Measurements from ENCODE around the gene DGKZ. TPM values are rescaled to one million over a fixed set of nuclear protein-coding genes. Genes with fewer than 3 reads are reported as not detected.

DGKZ gene
- total RNA-seq, 2 experiments from 2014 or later = 159 to 166 TPM

- POLR2A ChIA-PET = interaction anchor here (0.5 to 1.4 kb wide), 6 partner anchors 9 to 308 kb away, joined by 3 to 4 read pairs (median 3); partner anchors contain the start of genes ARHGAP1, ATG13, DGKZ and HARBI1
- H3K4me1 Mint-ChIP-seq (ENCODE audit: low read depth) = peaks cover 34% of the 10 kb centered on the region
- intact Hi-C loops (cut with DNase I, micrococcal nuclease) = loop anchor here in 1 of 2 experiments (5.0 kb wide), 2 partner anchors 145 to 505 kb away; partner anchors contain the start of gene MAPK8IP1
Observed at GRCh38 chr11:46392421-46393230, 45.4 kb downstream of the DGKZ start.

GRCh38 chr11:46393231-46393616 is 46.0 kb downstream of the DGKZ start:
- Mint-ChIP-seq H3K4me3 (peak overlapping the region; percentile 74), H3K4me1 (ENCODE audit: low read depth) (peaks cover 29% of the 10 kb centered on the region), H3K9me3 (no peaks in the 10 kb centered on the region), H3K36me3 (ENCODE audit: low read depth) (peaks cover 17% of the 10 kb centered on the region), H3K27ac (no peak overlapping the region), H3K27me3 (peaks cover 40% of the 10 kb centered on the region)
- intact Hi-C loops (cut with DNase I, micrococcal nuclease) = loop anchor here in 1 of 2 experiments (5.0 kb wide), 2 partner anchors 144 to 506 kb away; partner anchors contain the start of gene MAPK8IP1
- H3K36me3 ChIP-seq (ENCODE audit: insufficient read depth, low read length) = peaks cover 8% of the 10 kb centered on the region
- TF ChIP-seq CTCF (IDR thresholded peaks at IDR 0.05) = no peak
- H3K4me3 ChIP-seq (ENCODE audit: low read length) = no peak overlapping the region
- CTCF ChIA-PET = interaction anchor here (1.0 kb wide), 1 partner anchor 25 kb away, joined by 3 read pairs; no protein-coding TSS in a partner anchor
- DNase-seq (peak in 1 of 14 experiments; percentile 14), ATAC-seq (ENCODE audit: poor library complexity) (no peak)
- peaks cover 40% of the 10 kb centered on the region for H3K4me1 ChIP-seq (ENCODE audit: insufficient read depth, low read length)
- peaks cover 0 to 21% of the 10 kb centered on the region in 2 experiments for H3K9me3 ChIP-seq (ENCODE audit: control insufficient read depth in 1 of 2, insufficient read depth in 1 of 2, low read length in 2 of 2)
- no peak overlapping the region for H3K27ac ChIP-seq (ENCODE audit: low read depth in 1 of 2, low read length in 2 of 2)
- peaks cover 32 to 45% of the 10 kb centered on the region in 2 experiments for H3K27me3 ChIP-seq (ENCODE audit: control insufficient read depth in 1 of 2, insufficient read depth in 2 of 2, low read length in 2 of 2)
- POLR2A ChIA-PET = interaction anchor here (0.5 to 1.4 kb wide), 4 partner anchors 10 to 307 kb away, joined by 3 to 4 read pairs (median 3); partner anchors contain the start of genes ARHGAP1 and ZNF408

More at GRCh38 chr11:46392421-46393230, 45.4 kb downstream of the DGKZ start:
- Mint-ChIP-seq H3K9me3 (no peaks in the 10 kb centered on the region), H3K4me3 (peak overlapping the region; percentile 74), H3K27me3 (peaks cover 46% of the 10 kb centered on the region), H3K36me3 (ENCODE audit: low read depth) (peaks cover 13% of the 10 kb centered on the region), H3K27ac (no peak overlapping the region)
- Histone ChIP-seq H3K4me1 (ENCODE audit: insufficient read depth, low read length) (peaks cover 46% of the 10 kb centered on the region), H3K27me3 (ENCODE audit: control insufficient read depth in 1 of 2, insufficient read depth in 2 of 2, low read length in 2 of 2) (peaks cover 38 to 51% of the 10 kb centered on the region in 2 experiments), H3K36me3 (ENCODE audit: insufficient read depth, low read length) (peaks cover 2% of the 10 kb centered on the region), H3K27ac (ENCODE audit: low read depth in 1 of 2, low read length in 2 of 2) (no peak overlapping the region), H3K4me3 (ENCODE audit: low read length) (peak overlapping the region; percentile 24), H3K9me3 (ENCODE audit: control insufficient read depth in 1 of 2, insufficient read depth in 1 of 2, low read length in 2 of 2) (peaks cover 0 to 26% of the 10 kb centered on the region in 2 experiments)
- peak; percentile 87 for ATAC-seq (ENCODE audit: poor library complexity)
- DNase-seq = peak; percentile 57 to 89 (median 72)
- TF ChIP-seq CTCF (IDR thresholded peaks at IDR 0.05) = no peak
- CTCF ChIA-PET = interaction anchor here (0.6 to 1.0 kb wide), 2 partner anchors 24 to 121 kb away, joined by 3 read pairs; no protein-coding TSS in a partner anchor

- no peak for TF ChIP-seq CTCF (IDR thresholded peaks at IDR 0.05)
- ATAC-seq (ENCODE audit: poor library complexity) (no peak), DNase-seq (no peak)
- Mint-ChIP-seq H3K9me3 (no peaks in the 10 kb centered on the region), H3K27ac (no peak overlapping the region), H3K36me3 (ENCODE audit: low read depth) (peaks cover 22% of the 10 kb centered on the region), H3K27me3 (peaks cover 34% of the 10 kb centered on the region), H3K4me3 (no peak overlapping the region), H3K4me1 (ENCODE audit: low read depth) (peaks cover 24% of the 10 kb centered on the region)
- ChIA-PET POLR2A (interaction anchor here (1.1 kb wide), 1 partner anchor 41 kb away, joined by 3 read pairs; no protein-coding TSS in a partner anchor), CTCF (no interaction called here)
- H3K4me3 ChIP-seq (ENCODE audit: low read length) = no peak overlapping the region
- H3K9me3 ChIP-seq (ENCODE audit: control insufficient read depth in 1 of 2, insufficient read depth in 1 of 2, low read length in 2 of 2) = peaks cover 0 to 21% of the 10 kb centered on the region in 2 experiments
- intact Hi-C loops (cut with DNase I, micrococcal nuclease) = loop anchor here in 1 of 2 experiments (5.0 kb wide), 2 partner anchors 144 to 506 kb away; partner anchors contain the start of gene MAPK8IP1
- peaks cover 9% of the 10 kb centered on the region for H3K36me3 ChIP-seq (ENCODE audit: insufficient read depth, low read length)
- peaks cover 40% of the 10 kb centered on the region for H3K4me1 ChIP-seq (ENCODE audit: insufficient read depth, low read length)
- peaks cover 27 to 40% of the 10 kb centered on the region in 2 experiments for H3K27me3 ChIP-seq (ENCODE audit: control insufficient read depth in 1 of 2, insufficient read depth in 2 of 2, low read length in 2 of 2)
- no peak overlapping the region for H3K27ac ChIP-seq (ENCODE audit: low read depth in 1 of 2, low read length in 2 of 2)
Observed at GRCh38 chr11:46393759-46394158, 46.5 kb downstream of the DGKZ start.
